Measurements from ENCODE around the gene TTC7B.

The TTC7B gene

GRCh38 chr14:90583427-90583826 lies 232.8 kb downstream of the TTC7B start:
- H3K4me3 Mint-ChIP-seq: no peak overlapping the region
- no peaks in the 10 kb centered on the region for H3K4me1 Mint-ChIP-seq (ENCODE audit: low read depth)
- H3K27ac Mint-ChIP-seq: no peak overlapping the region
- H3K27me3 Mint-ChIP-seq: no peaks in the 10 kb centered on the region
- no peaks in the 10 kb centered on the region for H3K36me3 Mint-ChIP-seq (ENCODE audit: low read depth)
- H3K9me3 Mint-ChIP-seq: no peaks in the 10 kb centered on the region
- no peak for DNase-seq

GRCh38 chr14:90582166-90582565 lies 234.1 kb downstream of the TTC7B start:
- H3K27ac Mint-ChIP-seq: no peak overlapping the region
- H3K36me3 Mint-ChIP-seq (ENCODE audit: low read depth): no peaks in the 10 kb centered on the region
- no peak overlapping the region for H3K4me3 Mint-ChIP-seq
- DNase-seq: no peak
- H3K4me1 Mint-ChIP-seq (ENCODE audit: low read depth): no peaks in the 10 kb centered on the region
- no peaks in the 10 kb centered on the region for H3K27me3 Mint-ChIP-seq
- no peaks in the 10 kb centered on the region for H3K9me3 Mint-ChIP-seq

GRCh38 chr14:90581745-90582144 lies 234.5 kb downstream of the TTC7B start:
- no peak overlapping the region for H3K4me3 Mint-ChIP-seq
- H3K27me3 Mint-ChIP-seq: no peaks in the 10 kb centered on the region
- no peaks in the 10 kb centered on the region for H3K36me3 Mint-ChIP-seq (ENCODE audit: low read depth)
- H3K27ac Mint-ChIP-seq: no peak overlapping the region
- H3K9me3 Mint-ChIP-seq: no peaks in the 10 kb centered on the region
- DNase-seq: no peak
- no peaks in the 10 kb centered on the region for H3K4me1 Mint-ChIP-seq (ENCODE audit: low read depth)

- H3K27ac Mint-ChIP-seq: no peak overlapping the region
- no peaks in the 10 kb centered on the region for H3K9me3 Mint-ChIP-seq
- no peak for DNase-seq
- no peaks in the 10 kb centered on the region for H3K27me3 Mint-ChIP-seq
- no peak overlapping the region for H3K4me3 Mint-ChIP-seq
- no peaks in the 10 kb centered on the region for H3K36me3 Mint-ChIP-seq (ENCODE audit: low read depth)
- no peaks in the 10 kb centered on the region for H3K4me1 Mint-ChIP-seq (ENCODE audit: low read depth)
Observed at GRCh38 chr14:90580377-90581335, 235.6 kb downstream of the TTC7B start.

GRCh38 chr14:90579816-90580215 lies 236.4 kb downstream of the TTC7B start:
- no peak for DNase-seq
- Mint-ChIP-seq H3K4me3 (no peak overlapping the region), H3K36me3 (ENCODE audit: low read depth) (no peaks in the 10 kb centered on the region), H3K27me3 (no peaks in the 10 kb centered on the region), H3K9me3 (no peaks in the 10 kb centered on the region), H3K27ac (no peak overlapping the region), H3K4me1 (ENCODE audit: low read depth) (no peaks in the 10 kb centered on the region)

GRCh38 chr14:90579088-90579487 lies 237.1 kb downstream of the TTC7B start:
- no peak overlapping the region for H3K27ac Mint-ChIP-seq
- no peaks in the 10 kb centered on the region for H3K27me3 Mint-ChIP-seq
- no peaks in the 10 kb centered on the region for H3K36me3 Mint-ChIP-seq (ENCODE audit: low read depth)
- H3K4me1 Mint-ChIP-seq (ENCODE audit: low read depth): no peaks in the 10 kb centered on the region
- H3K4me3 Mint-ChIP-seq: no peak overlapping the region
- no peak for DNase-seq
- no peaks in the 10 kb centered on the region for H3K9me3 Mint-ChIP-seq

GRCh38 chr14:90578283-90578985 lies 237.8 kb downstream of the TTC7B start:
- Mint-ChIP-seq H3K4me1 (ENCODE audit: low read depth) (no peaks in the 10 kb centered on the region), H3K27ac (no peak overlapping the region), H3K4me3 (no peak overlapping the region), H3K36me3 (ENCODE audit: low read depth) (no peaks in the 10 kb centered on the region), H3K27me3 (no peaks in the 10 kb centered on the region), H3K9me3 (no peaks in the 10 kb centered on the region)
- no peak for DNase-seq

GRCh38 chr14:90577661-90578282 lies 238.5 kb downstream of the TTC7B start:
- no peaks in the 10 kb centered on the region for H3K36me3 Mint-ChIP-seq (ENCODE audit: low read depth)
- DNase-seq: no peak
- H3K9me3 Mint-ChIP-seq: no peaks in the 10 kb centered on the region
- H3K4me3 Mint-ChIP-seq: no peak overlapping the region
- H3K27ac Mint-ChIP-seq: no peak overlapping the region
- H3K4me1 Mint-ChIP-seq (ENCODE audit: low read depth): no peaks in the 10 kb centered on the region
- H3K27me3 Mint-ChIP-seq: no peaks in the 10 kb centered on the region

- Mint-ChIP-seq H3K4me1 (ENCODE audit: low read depth) (no peaks in the 10 kb centered on the region), H3K27me3 (no peaks in the 10 kb centered on the region), H3K9me3 (no peaks in the 10 kb centered on the region), H3K36me3 (ENCODE audit: low read depth) (no peaks in the 10 kb centered on the region), H3K4me3 (no peak overlapping the region), H3K27ac (no peak overlapping the region)
- DNase-seq: no peak
Observed at GRCh38 chr14:90576981-90577660, 239.1 kb downstream of the TTC7B start.

- H3K27ac Mint-ChIP-seq: no peak overlapping the region
- no peaks in the 10 kb centered on the region for H3K36me3 Mint-ChIP-seq (ENCODE audit: low read depth)
- no peak overlapping the region for H3K4me3 Mint-ChIP-seq
- no peaks in the 10 kb centered on the region for H3K9me3 Mint-ChIP-seq
- no peaks in the 10 kb centered on the region for H3K4me1 Mint-ChIP-seq (ENCODE audit: low read depth)
- no peaks in the 10 kb centered on the region for H3K27me3 Mint-ChIP-seq
- no peak for DNase-seq
Observed at GRCh38 chr14:90576581-90576980, 239.6 kb downstream of the TTC7B start.

GRCh38 chr14:90575781-90576180 lies 240.4 kb downstream of the TTC7B start:
- no peak overlapping the region for H3K4me3 Mint-ChIP-seq
- H3K9me3 Mint-ChIP-seq: no peaks in the 10 kb centered on the region
- no peak overlapping the region for H3K27ac Mint-ChIP-seq
- H3K36me3 Mint-ChIP-seq (ENCODE audit: low read depth): no peaks in the 10 kb centered on the region
- no peaks in the 10 kb centered on the region for H3K4me1 Mint-ChIP-seq (ENCODE audit: low read depth)
- no peak for DNase-seq
- no peaks in the 10 kb centered on the region for H3K27me3 Mint-ChIP-seq

- Mint-ChIP-seq H3K27me3 (no peaks in the 10 kb centered on the region), H3K4me3 (no peak overlapping the region), H3K9me3 (no peaks in the 10 kb centered on the region), H3K4me1 (ENCODE audit: low read depth) (no peaks in the 10 kb centered on the region), H3K36me3 (ENCODE audit: low read depth) (no peaks in the 10 kb centered on the region), H3K27ac (no peak overlapping the region)
- no peak for DNase-seq
Observed at GRCh38 chr14:90575336-90575735, 240.9 kb downstream of the TTC7B start.

- Mint-ChIP-seq H3K36me3 (ENCODE audit: low read depth) (no peaks in the 10 kb centered on the region), H3K27ac (no peak overlapping the region), H3K4me3 (no peak overlapping the region), H3K4me1 (ENCODE audit: low read depth) (no peaks in the 10 kb centered on the region), H3K27me3 (no peaks in the 10 kb centered on the region), H3K9me3 (no peaks in the 10 kb centered on the region)
- DNase-seq: no peak
Observed at GRCh38 chr14:90574188-90575131, 241.8 kb downstream of the TTC7B start.

Data from activated T-cell treated with anti-CD3 and anti-CD28 coated beads, Interleukin-2, amount 50 U/mL, for 24 hours (primary cell).